GM23248 (cell line): Measurements from ENCODE around the gene IQGAP1. TPM values are rescaled to one million over a fixed set of nuclear protein-coding genes. Genes with fewer than 3 reads are reported as not detected.

Source experiments
- DNase-seq: peaks from one replicate; pipeline ENCODE4 v3.0.0-alpha.2; 2015
- H2AFZ ChIP-seq: fragments of 200-600 bp; sonication (generic); 2 replicates; pipeline ENCODE4 v1.6.1; 2016; ENCODE audit warnings: antibody characterized with exemption
- H3F3A ChIP-seq: fragments of 200-600 bp; sonication (generic); 2 replicates; pipeline ENCODE4 v1.6.1; 2016; ENCODE audit warnings: mild to moderate bottlenecking, antibody characterized with exemption, mixed run types; ENCODE audit not compliant: insufficient read depth
- H3K27ac ChIP-seq: fragments of 200-600 bp; sonication (generic); 2 replicates; pipeline ENCODE4 v1.5.1; 2016; ENCODE audit warnings: mild to moderate bottlenecking
- H3K27me3 ChIP-seq: fragments of 200-600 bp; sonication (generic); replicated peaks from 2 replicates; pipeline ENCODE4 v1.6.1; 2016; ENCODE audit warnings: mild to moderate bottlenecking; ENCODE audit not compliant: insufficient read depth
- H3K36me3 ChIP-seq: fragments of 200-600 bp; sonication (generic); 2 replicates; pipeline ENCODE4 v1.6.1; 2016; ENCODE audit warnings: low read depth, mild to moderate bottlenecking
- H3K4me1 ChIP-seq: fragments of 200-600 bp; sonication (generic); 2 replicates; pipeline ENCODE4 v1.6.1; 2016; ENCODE audit warnings: mild to moderate bottlenecking; ENCODE audit not compliant: insufficient read depth
- H3K4me2 ChIP-seq: fragments of 200-600 bp; sonication (generic); one replicate; pipeline ENCODE4 v1.6.1; 2016; ENCODE audit warnings: mild to moderate bottlenecking; ENCODE audit not compliant: unreplicated experiment
- H3K4me3 ChIP-seq: fragments of 200-600 bp; sonication (generic); 2 replicates; pipeline ENCODE4 v1.5.1; 2016; ENCODE audit warnings: mild to moderate bottlenecking
- H3K79me2 ChIP-seq: fragments of 200-600 bp; sonication (generic); 2 replicates; pipeline ENCODE4 v1.6.1; 2016; ENCODE audit warnings: mild to moderate bottlenecking; ENCODE audit not compliant: insufficient read depth
- H3K9ac ChIP-seq: fragments of 200-600 bp; sonication (generic); 2 replicates; pipeline ENCODE4 v1.6.1; 2016; ENCODE audit warnings: mild to moderate bottlenecking
- H3K9me2 ChIP-seq: fragments of 200-600 bp; sonication (generic); 2 replicates; pipeline ENCODE4 v1.6.1; 2016; ENCODE audit warnings: mixed run types, mild to moderate bottlenecking, moderate library complexity; ENCODE audit not compliant: insufficient read depth
- H3K9me3 ChIP-seq: fragments of 200-600 bp; sonication (generic); one replicate; pipeline ENCODE4 v1.6.1; 2017; ENCODE audit warnings: low read depth
- H4K20me1 ChIP-seq: fragments of 200-600 bp; sonication (generic); 2 replicates; pipeline ENCODE4 v1.6.0; 2016; ENCODE audit not compliant: insufficient read depth
- EZH2 ChIP-seq: fragments of 200-600 bp; sonication (generic); IDR thresholded peaks from 2 replicates; pipeline ENCODE4 v1.6.1; 2018; ENCODE audit warnings: antibody characterized with exemption, mild to moderate bottlenecking; ENCODE audit not compliant: insufficient read depth, poor library complexity, severe bottlenecking
- EZH2phosphoT487 ChIP-seq: fragments of 200-600 bp; sonication (generic); IDR thresholded peaks from 2 replicates; pipeline ENCODE4 v1.6.1; 2018; ENCODE audit warnings: antibody characterized with exemption, moderate library complexity, mild to moderate bottlenecking, low read depth; ENCODE audit not compliant: insufficient read depth
- WGBS, 2 experiments: methylation state at CpG; one replicate each; pipeline ENCODE4 v1.1.6; 2015 to 2017; ENCODE audit warnings: low lambda C conversion rate in 2 of 2, low coverage in 1 of 2; ENCODE audit errors: missing lambda C conversion rate in 2 of 2; 5-methylcytosine and 5-hydroxymethylcytosine counted together
- in situ Hi-C: fragments of 300-500 bp; cut with MboI; formaldehyde crosslinking; loops from 2 replicates; pipeline ENCODE4 v1.15.0; 2020
- polyA plus RNA-seq: library from polyadenylated mRNA; unstranded; fragments of >200 nt; fragmentation: Nextera tagmentation; extraction: Ambion mirVana; gene quantifications from 2 replicates; pipeline ENCODE4 v1.2.1, GENCODE V29; 2016
- total RNA-seq: library from RNA; depleted of rRNA; stranded (reverse); fragments of >200 nt; shearing (Covaris generic); gene quantifications from 2 replicates; pipeline ENCODE4 v1.2.3, GENCODE V29; 2014

The IQGAP1 gene
- total and polyA plus RNA-seq, 2 experiments from 2014 or later = 101 to 185 TPM

- Histone ChIP-seq H2AFZ (no peak overlapping the region), H3K36me3 (peaks cover 17% of the 10 kb centered on the region; the same call in 1 of the 2 replicates), H3K9me2 (no peaks in the 10 kb centered on the region), H3K4me2 (no peak overlapping the region), H3K4me1 (peaks cover 12% of the 10 kb centered on the region), H4K20me1 (0 out of 2 replicates have a peak, but pooled peaks cover 9% of the 10 kb centered on the region), H3K79me2 (peaks cover 100% of the 10 kb centered on the region), H3F3A (peaks cover 14% of the 10 kb centered on the region), H3K27me3 (no peaks in the 10 kb centered on the region), H3K9me3 (no peaks in the 10 kb centered on the region), H3K9ac (no peak overlapping the region), H3K27ac (no peak overlapping the region), H3K4me3 (no peak overlapping the region)
- TF ChIP-seq EZH2 = no peak
- no peak for TF ChIP-seq EZH2phosphoT487
- 95 to 97% methylated on average over 12 of the region's 12 CpGs for WGBS, 2 experiments
- no peak for DNase-seq
- in situ Hi-C loops = no loop called here
Measured at GRCh38 chr15:90394748-90395442, 6.9 kb downstream of the IQGAP1 start.

GRCh38 chr15:90396321-90396720, 8.3 kb downstream of the IQGAP1 start:
- Histone ChIP-seq H3K4me1 (peaks cover 15% of the 10 kb centered on the region), H4K20me1 (0 out of 2 replicates have a peak, but pooled peaks cover 9% of the 10 kb centered on the region), H3K27me3 (no peaks in the 10 kb centered on the region), H3K27ac (no peak overlapping the region), H3K9ac (no peak overlapping the region), H3F3A (peaks cover 26% of the 10 kb centered on the region), H3K4me2 (no peak overlapping the region), H3K9me3 (no peaks in the 10 kb centered on the region), H3K4me3 (no peak overlapping the region), H3K9me2 (no peaks in the 10 kb centered on the region), H3K79me2 (peaks cover 100% of the 10 kb centered on the region), H3K36me3 (peaks cover 17% of the 10 kb centered on the region; the same call in 1 of the 2 replicates), H2AFZ (no peak overlapping the region)
- WGBS, 2 experiments = 65 to 71% methylated on average over 4 of the region's 4 CpGs
- in situ Hi-C loops = no loop called here
- no peak for TF ChIP-seq EZH2phosphoT487
- no peak for TF ChIP-seq EZH2
- DNase-seq = no peak

- in situ Hi-C loops = no loop called here
- Histone ChIP-seq H3F3A (peaks cover 53% of the 10 kb centered on the region), H3K9me2 (no peaks in the 10 kb centered on the region), H3K4me2 (peak overlapping the region; percentile 89), H3K4me3 (peak overlapping the region; percentile 57), H3K4me1 (peaks cover 54% of the 10 kb centered on the region), H3K79me2 (peaks cover 100% of the 10 kb centered on the region), H2AFZ (no peak overlapping the region), H3K9me3 (no peaks in the 10 kb centered on the region), H3K27ac (peak overlapping the region; percentile 94), H3K27me3 (no peaks in the 10 kb centered on the region), H3K9ac (peak overlapping the region; percentile 81), H4K20me1 (no peaks in the 10 kb centered on the region), H3K36me3 (no peaks in the 10 kb centered on the region)
- DNase-seq = no peak
- no peak for TF ChIP-seq EZH2phosphoT487
- TF ChIP-seq EZH2 = no peak
- 90% methylated on average over 7 of the region's 7 CpGs for WGBS, 2 experiments
Measured at GRCh38 chr15:90400005-90400758, 12.1 kb downstream of the IQGAP1 start.

GRCh38 chr15:90400759-90401314, 12.8 kb downstream of the IQGAP1 start:
- H3K4me3 ChIP-seq = peak overlapping the region; percentile 57
- H3K79me2 ChIP-seq = peaks cover 100% of the 10 kb centered on the region
- peak; percentile 99 for DNase-seq
- peaks cover 60% of the 10 kb centered on the region for H3K4me1 ChIP-seq
- peak overlapping the region; percentile 81 for H3K9ac ChIP-seq
- TF ChIP-seq EZH2 = no peak
- no peak for TF ChIP-seq EZH2phosphoT487
- H3K9me3 ChIP-seq = no peaks in the 10 kb centered on the region
- H3K27me3 ChIP-seq = no peaks in the 10 kb centered on the region
- H2AFZ ChIP-seq = no peak overlapping the region
- in situ Hi-C loops = no loop called here
- H3K27ac ChIP-seq = peak overlapping the region; percentile 94
- peak overlapping the region; percentile 89 for H3K4me2 ChIP-seq
- H4K20me1 ChIP-seq = no peaks in the 10 kb centered on the region; the same call in 1 of the 2 replicates
- no peaks in the 10 kb centered on the region for H3K9me2 ChIP-seq
- no peaks in the 10 kb centered on the region for H3K36me3 ChIP-seq
- peaks cover 60% of the 10 kb centered on the region for H3F3A ChIP-seq
- WGBS, 2 experiments = 1 to 2% methylated on average over 7 of the region's 7 CpGs
